ENCODE measurements around the gene TOMM7.

The TOMM7 gene

DNA sequence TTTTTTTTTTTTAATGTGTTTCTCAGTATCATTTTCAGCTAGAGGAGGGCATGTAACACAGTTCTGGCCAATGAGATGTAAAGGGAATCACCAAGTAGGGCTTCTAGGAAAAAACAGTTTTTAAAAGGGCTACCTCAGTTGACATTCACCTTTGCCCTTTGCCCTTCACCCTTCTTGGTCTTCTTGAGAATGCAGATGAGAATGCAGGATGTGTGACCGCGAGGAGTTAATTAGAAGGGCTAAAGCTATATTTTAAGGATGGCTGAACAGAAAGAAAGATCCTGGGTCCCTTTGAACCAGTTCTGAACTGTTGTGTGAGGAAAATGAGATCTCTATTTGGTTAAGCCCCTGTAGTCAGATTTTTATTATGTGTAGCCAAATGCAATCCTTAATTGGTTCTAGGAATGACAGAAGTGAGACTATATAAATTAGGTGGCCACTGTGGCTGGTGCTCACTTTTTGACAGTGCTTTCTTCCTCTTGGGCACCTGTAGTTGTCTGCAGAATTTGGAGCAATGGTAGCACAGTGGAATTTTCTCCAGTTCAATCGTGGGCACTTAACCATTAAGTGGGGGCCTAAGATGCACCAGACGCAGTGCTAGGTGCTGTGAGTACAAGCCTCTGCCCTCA lies 21.1 kb upstream of the TOMM7 start:
- Histone ChIP-seq H3F3A (ENCODE audit: control insufficient read depth, insufficient read depth) (no peaks in the 10 kb centered on the region), H3K9me2 (replicated peaks; ENCODE audit: control insufficient read depth, low read length) (no peaks in the 10 kb centered on the region), H3K27ac (ENCODE audit: low read depth, low read length) (no peak overlapping the region), H3K4me3 (ENCODE audit: low read length) (no peak overlapping the region), H3K27me3 (ENCODE audit: control insufficient read depth, low read length) (0 out of 2 replicates have a peak, but pooled peaks cover 3% of the 10 kb centered on the region), H3K4me1 (ENCODE audit: control insufficient read depth, low read length) (no peaks in the 10 kb centered on the region), H3K79me2 (ENCODE audit: control insufficient read depth, low read length) (no peaks in the 10 kb centered on the region), H3K9me3 (ENCODE audit: control insufficient read depth, insufficient read depth, low read length) (peaks cover 3% of the 10 kb centered on the region; the same call in 1 of the 2 replicates), H4K20me1 (ENCODE audit: control insufficient read depth, insufficient read depth, low read depth, low read length) (no peaks in the 10 kb centered on the region), H3K4me2 (ENCODE audit: low read length) (no peak overlapping the region), H3K36me3 (ENCODE audit: control insufficient read depth, low read length) (no peaks in the 10 kb centered on the region)
- TF ChIP-seq CTCF (IDR thresholded peaks at IDR 0.05; ENCODE audit: low read depth, low read length, poor library complexity, severe bottlenecking) (no peak), EZH2phosphoT487 (IDR thresholded peaks at IDR 0.05; ENCODE audit: borderline replicate concordance, low read length) (no peak)

GRCh38 chr7:22842973-22843372 lies 20.3 kb upstream of the TOMM7 start:
- H3K27ac ChIP-seq (ENCODE audit: low read depth, low read length) = no peak overlapping the region
- no peaks in the 10 kb centered on the region for H3K4me1 ChIP-seq (ENCODE audit: control insufficient read depth, low read length)
- TF ChIP-seq EZH2phosphoT487 (IDR thresholded peaks at IDR 0.05; ENCODE audit: borderline replicate concordance, low read length) (no peak), CTCF (IDR thresholded peaks at IDR 0.05; ENCODE audit: low read depth, low read length, poor library complexity, severe bottlenecking) (no peak)
- no peaks in the 10 kb centered on the region for H3K9me2 ChIP-seq (replicated peaks; ENCODE audit: control insufficient read depth, low read length)
- H3K27me3 ChIP-seq (ENCODE audit: control insufficient read depth, low read length) = peaks cover 6% of the 10 kb centered on the region; the same call in 1 of the 2 replicates
- H4K20me1 ChIP-seq (ENCODE audit: control insufficient read depth, insufficient read depth, low read depth, low read length) = no peaks in the 10 kb centered on the region
- no peaks in the 10 kb centered on the region for H3K36me3 ChIP-seq (ENCODE audit: control insufficient read depth, low read length)
- no peaks in the 10 kb centered on the region for H3F3A ChIP-seq (ENCODE audit: control insufficient read depth, insufficient read depth)
- H3K4me3 ChIP-seq (ENCODE audit: low read length) = no peak overlapping the region
- H3K4me2 ChIP-seq (ENCODE audit: low read length) = no peak overlapping the region
- H3K79me2 ChIP-seq (ENCODE audit: control insufficient read depth, low read length) = no peaks in the 10 kb centered on the region
- H3K9me3 ChIP-seq (ENCODE audit: control insufficient read depth, insufficient read depth, low read length) = peaks cover 3% of the 10 kb centered on the region; the same call in 1 of the 2 replicates

- no peaks in the 10 kb centered on the region for H3K9me2 ChIP-seq (replicated peaks; ENCODE audit: control insufficient read depth, low read length)
- no peaks in the 10 kb centered on the region for H3K36me3 ChIP-seq (ENCODE audit: control insufficient read depth, low read length)
- H3F3A ChIP-seq (ENCODE audit: control insufficient read depth, insufficient read depth) = no peaks in the 10 kb centered on the region
- H3K27me3 ChIP-seq (ENCODE audit: control insufficient read depth, low read length) = peaks cover 7% of the 10 kb centered on the region; the same call in 1 of the 2 replicates
- H3K9me3 ChIP-seq (ENCODE audit: control insufficient read depth, insufficient read depth, low read length) = peaks cover 3% of the 10 kb centered on the region; the same call in 1 of the 2 replicates
- no peak overlapping the region for H3K27ac ChIP-seq (ENCODE audit: low read depth, low read length)
- no peaks in the 10 kb centered on the region for H3K4me1 ChIP-seq (ENCODE audit: control insufficient read depth, low read length)
- TF ChIP-seq EZH2phosphoT487 (IDR thresholded peaks at IDR 0.05; ENCODE audit: borderline replicate concordance, low read length) (no peak), CTCF (IDR thresholded peaks at IDR 0.05; ENCODE audit: low read depth, low read length, poor library complexity, severe bottlenecking) (no peak)
- no peaks in the 10 kb centered on the region for H4K20me1 ChIP-seq (ENCODE audit: control insufficient read depth, insufficient read depth, low read depth, low read length)
- H3K79me2 ChIP-seq (ENCODE audit: control insufficient read depth, low read length) = no peaks in the 10 kb centered on the region
- H3K4me2 ChIP-seq (ENCODE audit: low read length) = no peak overlapping the region
- H3K4me3 ChIP-seq (ENCODE audit: low read length) = no peak overlapping the region
Observed at GRCh38 chr7:22842383-22842941, 19.8 kb upstream of the TOMM7 start.

Measured in DOHH2 (cell line).